ENCODE measurements around the gene SP7. TPM values are rescaled to one million over a fixed set of nuclear protein-coding genes. Genes with fewer than 3 reads are reported as not detected.

The SP7 gene
- total RNA-seq, 1 experiment from 2014 or later: not detected

Other genes starting within 250 kb of the SP7 start
- 318 and 394 TPM in 2 replicates for gene IGFBP6, start 238.7 kb downstream of the SP7 start, total RNA-seq (2014; rRNA removed; shearing (Covaris generic))
- 0.22 TPM in 1 of 2 replicates, not detected in the other for gene SOAT2, start 232.9 kb downstream of the SP7 start, total RNA-seq (2014; rRNA removed; shearing (Covaris generic))
- gene ZNF740, start 155.6 kb downstream of the SP7 start, total RNA-seq (2014; rRNA removed; shearing (Covaris generic)): 9.5 and 11.7 TPM in 2 replicates
- gene CSAD, start 155.4 kb downstream of the SP7 start, total RNA-seq (2014; rRNA removed; shearing (Covaris generic)): 0.89 and 2.6 TPM in 2 replicates
- not detected in 2 replicates for gene ITGB7, start 129.1 kb downstream of the SP7 start, total RNA-seq (2014; rRNA removed; shearing (Covaris generic))
- 16.7 and 22.1 TPM in 2 replicates for gene RARG, start 104.1 kb downstream of the SP7 start, total RNA-seq (2014; rRNA removed; shearing (Covaris generic))
- 2.9 and 9.0 TPM in 2 replicates for gene ESPL1, start 68.1 kb downstream of the SP7 start, total RNA-seq (2014; rRNA removed; shearing (Covaris generic))
- gene PFDN5, start 40.8 kb downstream of the SP7 start, total RNA-seq (2014; rRNA removed; shearing (Covaris generic)): 404 and 498 TPM in 2 replicates
- gene MYG1, start 36.7 kb downstream of the SP7 start, total RNA-seq (2014; rRNA removed; shearing (Covaris generic)): 43.6 and 53.1 TPM in 2 replicates
- gene AAAS, start 14.7 kb downstream of the SP7 start, total RNA-seq (2014; rRNA removed; shearing (Covaris generic)): 34.7 and 51.6 TPM in 2 replicates
- gene SP1, start 43.8 kb upstream of the SP7 start, total RNA-seq (2014; rRNA removed; shearing (Covaris generic)): 26.2 and 41.5 TPM in 2 replicates
- gene AMHR2, start 87.5 kb upstream of the SP7 start, total RNA-seq (2014; rRNA removed; shearing (Covaris generic)): not detected in 2 replicates
- gene PRR13, start 105.4 kb upstream of the SP7 start, total RNA-seq (2014; rRNA removed; shearing (Covaris generic)): 145 and 146 TPM in 2 replicates
- gene PCBP2, start 115.7 kb upstream of the SP7 start, total RNA-seq (2014; rRNA removed; shearing (Covaris generic)): 90.2 and 194 TPM in 2 replicates
- gene MAP3K12, start 163.1 kb upstream of the SP7 start, total RNA-seq (2014; rRNA removed; shearing (Covaris generic)): 5.6 and 7.7 TPM in 2 replicates
- 29.4 and 31.7 TPM in 2 replicates for gene TARBP2, start 164.9 kb upstream of the SP7 start, total RNA-seq (2014; rRNA removed; shearing (Covaris generic))
- not detected in 2 replicates for gene NPFF, start 171.1 kb upstream of the SP7 start, total RNA-seq (2014; rRNA removed; shearing (Covaris generic))

All from M059J (cell line).